ENCODE measurements around the gene CNP. TPM values are rescaled to one million over a fixed set of nuclear protein-coding genes. Genes with fewer than 3 reads are reported as not detected.
"Not testable (repeated sequence)": the region's sequence is repeated elsewhere in the genome, so short reads cannot be mapped to it uniquely, and the experiment has no call there.

Gene CNP
- total and polyA plus RNA-seq, 5 experiments from 2014 or later, result 27.0 to 34.1 (median 30.6) TPM

GRCh38 chr17:41930009-41930832 lies 36.4 kb upstream of the CNP start, which contains the start of gene ODAD4:
Gene ODAD4, plus strand, starts transcription at chr17:41930617. Its CDS starts 107 bp downstream, at chr17:41930724.
- no peaks in the 10 kb centered on the region for H3K9me3 Mint-ChIP-seq
- POLR2A ChIA-PET, result interaction anchor here (1.0 to 2.8 kb wide), 12 partner anchors 9 to 241 kb away, joined by 3 to 37 read pairs (median 6); partner anchors contain the start of genes ACLY, CNP, DNAJC7 and EIF1
- H3K4me1 Mint-ChIP-seq, result peaks cover 14 to 28% (median 26%) of the 10 kb centered on the region in 4 donors
- H3K36me3 Mint-ChIP-seq, result no peaks in the 10 kb centered on the region
- peak; percentile 92 to 97 (median 96) for DNase-seq
- peak; percentile 97 to 98 for ATAC-seq
- H3K27me3 Mint-ChIP-seq, result no peaks in the 10 kb centered on the region
- H3K27ac Mint-ChIP-seq, result peak within 1 kb of the TSS; percentile 95 to 99 (median 98)
- H3K4me3 Mint-ChIP-seq, result peak within 1 kb of the TSS; percentile 91 to 98 (median 96)

GRCh38 chr17:41930833-41931156 lies 35.8 kb upstream of the CNP start:
- H3K27ac Mint-ChIP-seq, result peak overlapping the region; percentile 95 to 99 (median 98)
- not testable (repeated sequence) for H3K27me3 Mint-ChIP-seq, H3K9me3 Mint-ChIP-seq, H3K36me3 Mint-ChIP-seq, DNase-seq
- POLR2A ChIA-PET, result interaction anchor here (0.6 to 2.8 kb wide), 13 partner anchors 9 to 308 kb away, joined by 3 to 37 read pairs (median 6); partner anchors contain the start of genes ACLY, CNP, DNAJC7 and EIF1
- peaks cover 12 to 28% (median 26%) of the 10 kb centered on the region in 4 donors for H3K4me1 Mint-ChIP-seq
- peak overlapping the region; percentile 91 to 98 (median 96) for H3K4me3 Mint-ChIP-seq
- peak; percentile 62 to 67 for ATAC-seq

DNA sequence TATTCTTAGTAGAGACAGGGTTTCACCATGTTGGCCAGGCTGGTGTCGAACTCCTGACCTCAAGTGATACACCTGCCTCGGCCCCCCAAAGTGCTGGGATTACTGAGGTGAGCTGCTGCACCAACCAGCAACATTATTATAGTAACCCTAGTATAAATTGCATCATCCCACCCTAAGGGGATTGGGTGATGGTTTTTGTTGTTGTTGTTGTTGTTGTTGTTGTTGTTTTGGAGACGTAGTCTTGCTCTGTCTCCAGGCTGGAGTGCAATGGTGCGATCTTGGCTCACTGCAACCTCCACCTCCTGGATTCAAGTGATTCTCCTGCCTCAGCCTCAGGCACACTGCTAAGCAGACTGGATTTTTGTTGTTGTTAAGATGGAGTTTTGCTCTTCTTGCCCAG lies 34.9 kb upstream of the CNP start:
- not testable (repeated sequence) for H3K27me3 Mint-ChIP-seq, ATAC-seq, DNase-seq, H3K9me3 Mint-ChIP-seq, H3K36me3 Mint-ChIP-seq
- Mint-ChIP-seq H3K4me3 (peak overlapping the region in 1 of 10 donors; percentile 4), H3K4me1 (peaks cover 12 to 27% (median 26%) of the 10 kb centered on the region in 4 donors), H3K27ac (peak overlapping the region in 7 of 10 donors; percentile 43 to 99 (median 98))
- POLR2A ChIA-PET, result interaction anchor here (1.4 kb wide), 1 partner anchor 13 kb away, joined by 4 read pairs; the partner anchor contains the start of gene ACLY

DNA sequence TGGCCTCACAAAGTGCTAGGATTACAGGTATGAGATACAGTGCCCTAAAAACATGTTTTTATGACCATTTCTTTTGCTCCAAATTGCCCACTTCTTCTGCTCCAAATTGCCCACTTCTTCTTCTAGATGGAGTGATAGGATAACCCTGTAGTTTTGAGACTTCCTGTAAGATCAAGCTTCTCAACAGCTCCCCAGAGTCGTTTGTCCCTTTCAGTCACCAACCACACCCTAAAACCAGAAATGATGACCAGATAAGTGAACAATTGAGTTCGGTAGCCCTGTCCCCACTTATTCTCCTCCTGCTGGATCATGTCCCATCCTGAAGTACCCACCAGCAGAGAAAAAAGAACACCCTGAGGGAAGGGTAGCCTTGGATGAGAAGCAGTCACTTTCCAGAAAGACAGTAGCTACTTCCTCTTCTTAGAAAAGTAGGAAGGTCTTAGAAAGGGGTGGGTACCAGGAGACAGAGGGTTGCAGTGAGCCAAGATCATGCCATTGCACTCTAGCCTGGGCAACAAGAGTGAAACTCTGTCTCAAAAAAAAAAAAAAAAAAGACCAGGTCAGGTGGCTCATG lies 33.7 kb upstream of the CNP start:
- Mint-ChIP-seq H3K27ac (peak overlapping the region in 8 of 10 donors; percentile 2 to 83 (median 30)), H3K27me3 (no peaks in the 10 kb centered on the region), H3K36me3 (no peaks in the 10 kb centered on the region), H3K4me3 (peak overlapping the region in 1 of 10 donors; percentile 19), H3K9me3 (no peaks in the 10 kb centered on the region), H3K4me1 (peaks cover 12 to 27% (median 26%) of the 10 kb centered on the region in 4 donors)
- DNase-seq, result no peak
- ATAC-seq, result no peak
- POLR2A ChIA-PET, result interaction anchor here (1.4 kb wide), 1 partner anchor 14 kb away, joined by 4 read pairs; the partner anchor contains the start of gene ACLY

GRCh38 chr17:41935641-41936040 lies 31.0 kb upstream of the CNP start:
- Mint-ChIP-seq H3K9me3 (no peaks in the 10 kb centered on the region), H3K36me3 (no peaks in the 10 kb centered on the region), H3K4me1 (peaks cover under 1 to 9% (median 6%) of the 10 kb centered on the region in 4 donors), H3K27ac (no peak overlapping the region), H3K4me3 (no peak overlapping the region), H3K27me3 (peaks cover 0 to 3% (median 0%) of the 10 kb centered on the region in 5 donors)
- ATAC-seq, result no peak
- POLR2A ChIA-PET, result no interaction called here
- no peak for DNase-seq

DNA sequence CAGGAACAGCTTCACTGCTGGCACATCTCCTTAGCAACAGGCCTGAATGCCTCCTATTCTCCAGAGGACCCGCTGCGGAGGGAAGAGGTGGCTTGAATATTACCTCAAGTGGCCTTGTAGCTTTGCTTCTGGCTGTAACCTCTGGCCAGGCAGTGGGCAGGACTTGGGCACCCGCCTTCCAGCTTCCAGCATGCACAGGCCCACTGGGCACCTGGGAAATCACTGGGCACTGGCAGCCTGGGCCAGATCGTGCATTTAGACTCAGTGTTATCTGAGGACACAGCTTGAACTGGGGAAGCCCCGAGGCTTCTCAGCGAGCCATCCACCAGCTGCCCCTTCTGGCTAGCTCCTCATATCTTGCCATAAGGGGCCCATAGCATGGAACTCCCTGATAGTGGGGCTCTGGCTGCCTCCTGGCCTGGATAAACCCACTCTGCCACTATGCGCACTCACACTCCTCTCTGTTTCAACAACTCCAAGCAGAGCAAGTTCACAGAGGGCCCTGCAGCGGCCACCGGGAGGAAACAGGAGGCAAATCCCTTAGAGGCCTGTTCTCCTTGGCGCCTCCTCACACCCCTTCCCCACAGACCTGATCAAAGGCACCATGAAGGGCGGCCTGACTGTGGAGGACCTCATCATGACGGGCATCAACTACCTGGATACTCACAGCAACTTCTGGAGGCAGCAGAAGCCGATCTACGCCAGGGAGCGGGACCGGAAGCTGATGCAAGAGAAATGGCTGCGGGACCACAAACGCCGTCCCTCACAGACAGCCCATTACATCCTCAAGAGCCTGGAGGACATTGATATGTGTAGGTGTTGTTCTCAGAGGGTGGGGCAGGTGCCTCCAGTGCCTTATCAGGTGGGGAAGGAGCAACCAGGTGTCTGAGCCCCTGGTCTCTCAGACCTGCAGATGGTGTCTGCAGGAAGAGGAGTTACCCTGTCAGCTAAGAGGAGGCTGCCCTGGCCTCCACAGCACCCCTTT lies 28.3 kb upstream of the CNP start:
- Mint-ChIP-seq H3K36me3 (no peaks in the 10 kb centered on the region), H3K4me3 (no peak overlapping the region), H3K27me3 (peaks cover 0 to 5% (median 0%) of the 10 kb centered on the region in 5 donors), H3K9me3 (no peaks in the 10 kb centered on the region), H3K4me1 (peaks cover 0 to 4% (median 0%) of the 10 kb centered on the region in 4 donors), H3K27ac (no peak overlapping the region)
- no peak for ATAC-seq
- no peak for DNase-seq
- POLR2A ChIA-PET, result no interaction called here

GRCh38 chr17:41939044-41939692 lies 27.4 kb upstream of the CNP start:
- Mint-ChIP-seq H3K4me3 (no peak overlapping the region), H3K36me3 (no peaks in the 10 kb centered on the region), H3K4me1 (peaks cover 0 to 4% (median 0%) of the 10 kb centered on the region in 4 donors), H3K27ac (no peak overlapping the region), H3K27me3 (peaks cover 0 to 5% (median 0%) of the 10 kb centered on the region in 5 donors), H3K9me3 (no peaks in the 10 kb centered on the region)
- POLR2A ChIA-PET, result interaction anchor here (1.3 kb wide), 1 partner anchor 10 kb away, joined by 4 read pairs; no protein-coding TSS in a partner anchor
- ATAC-seq (no peak), DNase-seq (no peak)

- peaks cover 0 to 4% (median 0%) of the 10 kb centered on the region in 4 donors for H3K4me1 Mint-ChIP-seq
- peaks cover 0 to 5% (median 0%) of the 10 kb centered on the region in 5 donors for H3K27me3 Mint-ChIP-seq
- no peak for ATAC-seq
- no peaks in the 10 kb centered on the region for H3K9me3 Mint-ChIP-seq
- POLR2A ChIA-PET, result interaction anchor here (1.3 kb wide), 1 partner anchor 10 kb away, joined by 4 read pairs; no protein-coding TSS in a partner anchor
- H3K36me3 Mint-ChIP-seq, result no peaks in the 10 kb centered on the region
- no peak for DNase-seq
- H3K27ac Mint-ChIP-seq, result no peak overlapping the region
- no peak overlapping the region for H3K4me3 Mint-ChIP-seq
These were observed 26.9 kb upstream of the CNP start for GRCh38 chr17:41939693-41940090.

- Mint-ChIP-seq H3K4me1 (peaks cover 0 to 4% (median 0%) of the 10 kb centered on the region in 4 donors), H3K36me3 (no peaks in the 10 kb centered on the region), H3K27me3 (peaks cover 0 to 5% (median 0%) of the 10 kb centered on the region in 5 donors), H3K4me3 (no peak overlapping the region), H3K27ac (peak overlapping the region in 2 of 10 donors; percentile 49 to 58), H3K9me3 (no peaks in the 10 kb centered on the region)
- no peak for DNase-seq
- ATAC-seq, result no peak
- POLR2A ChIA-PET, result interaction anchor here (0.9 kb wide), 1 partner anchor 77 kb away, joined by 6 read pairs; no protein-coding TSS in a partner anchor
These were observed 25.4 kb upstream of the CNP start for GRCh38 chr17:41941168-41941567.

DNA sequence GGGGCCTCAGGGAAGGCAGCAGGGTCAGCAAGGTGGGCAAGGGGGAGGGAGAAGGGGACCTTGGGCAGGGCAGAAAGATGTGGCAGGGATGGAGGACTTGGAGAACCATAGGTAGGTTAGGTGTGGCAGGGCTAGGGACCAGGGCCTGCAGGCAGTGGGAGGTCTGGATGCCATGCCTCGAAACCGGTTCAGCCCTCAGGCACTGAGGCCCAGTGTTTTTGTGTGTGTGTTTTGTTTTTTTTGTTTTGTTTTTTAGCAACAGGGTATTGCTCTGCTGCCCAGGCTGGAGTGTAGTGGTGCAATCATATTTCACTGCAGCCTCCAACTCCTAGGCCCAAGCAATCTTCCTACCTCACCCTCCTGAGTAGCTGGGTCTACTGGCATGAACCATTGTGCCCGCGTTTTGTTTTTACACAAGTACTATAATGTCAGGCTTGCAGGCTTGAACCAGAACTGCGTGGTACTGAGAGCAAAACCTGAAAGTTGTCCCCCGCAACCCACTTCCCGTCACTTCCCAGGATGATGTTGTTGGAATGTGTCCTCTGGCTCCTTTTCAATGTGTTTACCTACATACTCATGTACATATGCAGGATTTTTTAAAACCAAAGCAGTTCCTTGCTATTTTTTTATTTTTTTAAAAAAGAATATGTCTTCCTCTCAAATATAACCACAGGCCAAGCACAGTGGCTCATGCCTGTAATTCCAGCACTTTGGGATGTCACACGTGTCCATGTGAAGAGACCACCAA lies 23.8 kb upstream of the CNP start:
- H3K4me1 Mint-ChIP-seq, result peaks cover 0 to 4% (median 0%) of the 10 kb centered on the region in 4 donors
- H3K9me3 Mint-ChIP-seq, result no peaks in the 10 kb centered on the region
- H3K4me3 Mint-ChIP-seq, result no peak overlapping the region
- ATAC-seq (no peak), DNase-seq (no peak)
- H3K36me3 Mint-ChIP-seq, result no peaks in the 10 kb centered on the region
- peak overlapping the region in 2 of 10 donors; percentile 41 to 54 for H3K27ac Mint-ChIP-seq
- peaks cover 0 to 5% (median 0%) of the 10 kb centered on the region in 5 donors for H3K27me3 Mint-ChIP-seq
- POLR2A ChIA-PET, result no interaction called here

DNA sequence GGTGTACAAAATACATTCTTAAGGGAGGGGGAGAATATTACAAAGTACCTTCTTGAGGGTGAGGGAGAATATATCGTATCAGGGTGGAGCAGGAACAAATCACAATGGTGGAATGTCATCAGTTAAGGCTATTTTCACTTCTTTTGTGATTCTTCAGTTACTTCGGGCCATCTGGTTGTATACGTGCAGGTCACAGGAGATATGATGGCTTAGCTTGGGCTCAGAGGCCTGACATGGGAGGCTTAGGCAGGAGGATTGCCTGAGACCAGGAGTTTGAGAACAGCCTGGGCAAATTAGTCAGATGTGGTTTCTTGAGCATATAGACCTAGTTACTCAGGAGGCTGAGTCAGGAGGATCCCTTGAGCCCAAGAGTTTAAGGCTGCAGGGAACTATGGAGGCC lies 23.1 kb upstream of the CNP start:
- Mint-ChIP-seq H3K4me3 (no peak overlapping the region), H3K9me3 (no peaks in the 10 kb centered on the region), H3K27me3 (peaks cover 0 to 5% (median 0%) of the 10 kb centered on the region in 5 donors), H3K36me3 (no peaks in the 10 kb centered on the region), H3K27ac (peak overlapping the region in 2 of 10 donors; percentile 41 to 54), H3K4me1 (peaks cover 0 to 4% (median 0%) of the 10 kb centered on the region in 4 donors)
- POLR2A ChIA-PET, result no interaction called here
- ATAC-seq, result no peak
- no peak for DNase-seq
